KOPT-K1 (cell line): ENCODE results near the gene TMEM163.
A peak's percentile ranks its signal among the peaks of the same experiment; 100 is the strongest.
"Not testable (repeated sequence)": the region's sequence is repeated elsewhere in the genome, so short reads cannot be mapped to it uniquely, and the experiment has no call there.

Source experiments
- H3K27ac ChIP-seq: fragments of 200-600 bp; sonication (generic); 2 replicates; pipeline ENCODE4 v1.5.1; 2016; ENCODE audit warnings: antibody characterized with exemption, mild to moderate bottlenecking, low read depth, low read length; ENCODE audit not compliant: poor library complexity, severe bottlenecking
- H3K36me3 ChIP-seq: fragments of 200-600 bp; sonication (generic); 2 replicates; pipeline ENCODE4 v1.5.1; 2017; ENCODE audit warnings: antibody characterized with exemption, mild to moderate bottlenecking, low read length, moderate library complexity; ENCODE audit not compliant: insufficient read depth
- H3K9me3 ChIP-seq: fragments of 200-600 bp; sonication (generic); 2 replicates; pipeline ENCODE4 v1.5.1; 2017; ENCODE audit warnings: antibody characterized with exemption, low read length, mild to moderate bottlenecking; ENCODE audit not compliant: insufficient read depth, poor library complexity, severe bottlenecking

TMEM163 gene

GRCh38 chr2:134736167-134736880 lies 17.5 kb upstream of the TMEM163 start:
- Histone ChIP-seq H3K27ac (no peak overlapping the region), H3K9me3 (no peaks in the 10 kb centered on the region), H3K36me3 (no peaks in the 10 kb centered on the region)

DNA sequence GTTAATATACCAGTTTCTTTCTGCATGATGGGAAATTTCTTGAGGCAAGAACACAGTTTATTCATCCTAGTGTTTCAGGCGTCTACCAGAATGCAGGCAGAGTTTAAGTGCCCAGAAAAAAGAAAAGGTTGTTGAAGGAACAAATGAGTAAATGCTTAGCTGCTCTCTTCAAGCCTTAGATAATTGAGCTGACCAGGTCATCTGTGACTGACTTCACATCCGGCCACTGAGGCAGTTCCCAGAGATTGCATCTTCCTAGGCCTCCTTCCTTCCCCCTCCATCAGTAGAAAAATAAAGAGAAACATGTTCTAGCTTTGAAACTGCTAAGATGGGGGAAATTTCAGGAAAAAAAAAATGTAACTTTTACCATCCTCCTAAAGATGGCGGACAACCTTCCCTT lies 9.4 kb upstream of the TMEM163 start:
- H3K27ac ChIP-seq = no peak overlapping the region
- H3K36me3 ChIP-seq = no peaks in the 10 kb centered on the region
- H3K9me3 ChIP-seq = no peaks in the 10 kb centered on the region

DNA sequence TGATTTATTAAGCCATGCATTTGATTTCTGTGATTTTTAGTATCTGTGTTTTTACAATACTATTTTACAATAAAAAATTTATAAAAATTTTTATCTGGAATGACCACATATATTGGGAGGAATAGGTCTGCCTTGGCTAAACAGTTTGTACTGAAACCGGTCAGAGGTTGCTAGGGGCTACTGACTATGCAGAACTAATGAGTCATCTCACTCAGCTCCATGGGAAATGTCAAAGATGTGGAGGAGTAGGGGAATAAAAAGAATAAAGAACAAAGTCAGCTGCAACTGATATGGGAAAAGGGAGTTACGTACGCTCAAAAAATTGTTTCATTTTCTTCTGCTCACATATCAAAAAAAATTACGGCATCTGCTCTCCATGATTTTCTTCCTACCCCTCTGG lies 8.6 kb upstream of the TMEM163 start:
- H3K36me3 ChIP-seq = no peaks in the 10 kb centered on the region
- no peaks in the 10 kb centered on the region for H3K9me3 ChIP-seq
- no peak overlapping the region for H3K27ac ChIP-seq

DNA sequence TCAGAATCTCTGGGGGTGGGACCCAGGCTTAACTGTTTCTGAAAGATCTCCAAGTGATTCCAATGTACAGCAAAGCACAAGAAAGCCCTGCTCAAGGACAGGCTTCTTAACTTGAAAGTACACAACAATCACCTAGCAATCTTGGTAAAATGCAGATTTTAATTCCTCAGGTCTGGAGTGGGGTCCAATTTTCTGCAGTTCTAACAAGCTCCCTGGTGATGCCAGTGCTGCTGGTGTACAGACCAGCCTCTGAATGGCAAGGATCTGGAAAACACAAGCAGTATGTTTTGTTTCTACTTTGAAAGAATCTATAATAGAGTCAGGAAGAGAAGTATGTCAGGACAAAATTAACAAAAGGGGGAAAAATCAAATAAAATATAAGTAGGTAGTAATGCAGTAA lies 7.8 kb upstream of the TMEM163 start:
- no peak overlapping the region for H3K27ac ChIP-seq
- no peaks in the 10 kb centered on the region for H3K9me3 ChIP-seq
- H3K36me3 ChIP-seq = no peaks in the 10 kb centered on the region

DNA sequence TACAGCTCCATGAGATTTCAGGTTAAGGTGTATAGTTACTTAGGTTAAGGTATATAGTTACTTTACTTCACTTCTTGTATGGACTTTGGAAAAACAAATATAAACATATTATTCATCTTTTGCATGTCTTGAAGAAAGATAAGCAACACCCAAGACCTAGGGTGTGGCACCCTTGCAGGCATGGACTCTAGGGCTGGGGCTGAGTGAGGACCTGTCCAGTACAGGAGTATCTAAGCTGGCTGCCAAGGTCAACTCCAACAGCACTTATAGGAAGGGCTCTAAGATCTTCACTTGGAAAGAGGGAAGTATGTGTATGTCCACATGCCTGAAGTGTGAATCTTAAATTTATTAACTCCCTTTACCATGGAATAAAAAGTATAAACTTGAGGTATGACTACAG lies 7.1 kb upstream of the TMEM163 start:
- Histone ChIP-seq H3K36me3 (no peaks in the 10 kb centered on the region), H3K27ac (no peak overlapping the region), H3K9me3 (no peaks in the 10 kb centered on the region)

- H3K36me3 ChIP-seq = no peaks in the 10 kb centered on the region
- no peak overlapping the region for H3K27ac ChIP-seq
- H3K9me3 ChIP-seq = no peaks in the 10 kb centered on the region
Measured at GRCh38 chr2:134724341-134724740, 5.5 kb upstream of the TMEM163 start.

- not testable (repeated sequence) for H3K27ac ChIP-seq, H3K36me3 ChIP-seq, H3K9me3 ChIP-seq
Measured at GRCh38 chr2:134723742-134724141, 4.9 kb upstream of the TMEM163 start.

GRCh38 chr2:134722728-134723127 lies 3.9 kb upstream of the TMEM163 start:
- H3K9me3 ChIP-seq = no peaks in the 10 kb centered on the region
- no peaks in the 10 kb centered on the region for H3K36me3 ChIP-seq
- H3K27ac ChIP-seq = no peak overlapping the region

- H3K36me3 ChIP-seq = no peaks in the 10 kb centered on the region
- H3K9me3 ChIP-seq = no peaks in the 10 kb centered on the region
- no peak overlapping the region for H3K27ac ChIP-seq
Measured at GRCh38 chr2:134721596-134721995, 2.8 kb upstream of the TMEM163 start.

GRCh38 chr2:134718023-134718816 lies 580 bp downstream of the TMEM163 start:
- H3K27ac ChIP-seq = peak overlapping the region; percentile 75
- H3K9me3 ChIP-seq = no peaks in the 10 kb centered on the region
- no peaks in the 10 kb centered on the region for H3K36me3 ChIP-seq

DNA sequence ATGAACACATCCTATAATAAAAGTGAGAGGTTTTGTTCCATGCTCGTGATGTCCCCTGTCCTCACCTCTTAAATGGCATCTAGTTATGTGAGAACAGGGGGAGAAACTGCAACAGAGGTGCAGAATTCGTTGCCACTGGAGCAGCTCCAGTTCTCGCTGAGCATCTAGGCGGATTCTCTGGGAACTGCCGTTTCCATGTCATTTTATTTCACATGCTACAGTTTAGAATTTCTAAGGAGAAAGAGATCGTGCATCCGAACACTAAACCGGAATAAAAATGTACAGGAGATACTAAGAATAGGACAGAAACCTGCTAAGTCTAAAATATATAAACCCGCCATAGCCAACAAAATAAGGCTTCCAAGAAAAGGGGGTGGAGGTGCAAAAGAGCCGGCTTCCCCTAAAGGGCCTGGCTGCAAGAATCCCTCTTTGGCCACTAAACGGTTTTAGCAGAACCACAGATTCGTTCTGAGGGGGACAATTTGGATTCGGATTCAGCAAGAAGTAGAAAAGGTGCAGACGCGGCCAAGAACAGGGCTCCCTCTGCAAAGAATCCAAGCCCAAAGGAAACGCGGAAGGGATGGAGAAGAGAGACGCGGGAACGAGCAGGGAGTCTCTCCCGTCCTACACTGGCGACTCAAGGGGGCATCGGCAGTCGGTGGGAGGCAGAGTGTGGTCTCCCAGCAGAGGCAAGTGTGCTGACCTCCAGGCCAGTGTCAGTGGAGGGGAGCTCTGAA lies 1.3 kb downstream of the TMEM163 start:
- H3K27ac ChIP-seq = peak overlapping the region; percentile 75
- H3K9me3 ChIP-seq = no peaks in the 10 kb centered on the region
- H3K36me3 ChIP-seq = no peaks in the 10 kb centered on the region

GRCh38 chr2:134716721-134717243 lies 2.0 kb downstream of the TMEM163 start:
- peak overlapping the region; percentile 75 for H3K27ac ChIP-seq
- no peaks in the 10 kb centered on the region for H3K9me3 ChIP-seq
- H3K36me3 ChIP-seq = no peaks in the 10 kb centered on the region

DNA sequence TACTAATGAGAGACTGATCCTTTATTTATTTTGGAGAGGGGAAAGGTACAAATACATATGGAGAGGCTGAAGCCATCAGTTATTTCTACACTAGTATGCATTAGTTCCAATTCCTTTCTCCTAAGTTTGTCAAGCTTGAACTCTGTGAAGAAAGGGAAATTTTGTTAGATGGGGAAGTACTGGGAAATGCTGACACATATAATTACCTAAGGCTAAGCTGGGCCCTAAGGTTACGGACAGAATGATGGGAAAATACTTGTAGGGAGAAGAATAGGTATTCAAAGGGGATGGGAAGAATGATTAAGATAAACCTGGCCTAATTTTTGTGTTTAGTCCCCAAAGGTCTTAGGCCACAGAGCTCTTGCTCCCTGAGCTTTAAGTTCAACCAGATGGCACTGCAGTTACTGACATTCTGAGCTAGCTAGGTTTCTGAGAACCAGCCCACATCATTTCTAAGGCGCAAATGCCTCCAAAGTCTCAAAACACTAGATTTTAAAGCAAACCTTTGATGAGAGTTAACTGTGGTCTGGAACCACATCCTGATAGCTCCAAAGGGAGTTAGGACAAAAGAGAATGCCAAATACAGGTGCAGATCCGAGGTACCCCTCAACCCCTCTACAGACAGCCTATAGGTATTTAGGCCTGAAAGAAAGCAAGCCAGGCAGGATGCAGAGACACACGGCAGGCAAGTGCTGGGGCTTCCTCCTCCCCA lies 2.7 kb downstream of the TMEM163 start:
- H3K27ac ChIP-seq = peak overlapping the region; percentile 75
- no peaks in the 10 kb centered on the region for H3K36me3 ChIP-seq

GRCh38 chr2:134714228-134714627 lies 4.6 kb downstream of the TMEM163 start:
- peak overlapping the region; percentile 75 for H3K27ac ChIP-seq
- H3K36me3 ChIP-seq = no peaks in the 10 kb centered on the region
- H3K9me3 ChIP-seq = no peaks in the 10 kb centered on the region

More for the DNA sequence above, 2.7 kb downstream of the TMEM163 start:
- H3K9me3 ChIP-seq = no peaks in the 10 kb centered on the region
